ENCODE measurements around the gene CEACAM4.

Gene CEACAM4

DNA sequence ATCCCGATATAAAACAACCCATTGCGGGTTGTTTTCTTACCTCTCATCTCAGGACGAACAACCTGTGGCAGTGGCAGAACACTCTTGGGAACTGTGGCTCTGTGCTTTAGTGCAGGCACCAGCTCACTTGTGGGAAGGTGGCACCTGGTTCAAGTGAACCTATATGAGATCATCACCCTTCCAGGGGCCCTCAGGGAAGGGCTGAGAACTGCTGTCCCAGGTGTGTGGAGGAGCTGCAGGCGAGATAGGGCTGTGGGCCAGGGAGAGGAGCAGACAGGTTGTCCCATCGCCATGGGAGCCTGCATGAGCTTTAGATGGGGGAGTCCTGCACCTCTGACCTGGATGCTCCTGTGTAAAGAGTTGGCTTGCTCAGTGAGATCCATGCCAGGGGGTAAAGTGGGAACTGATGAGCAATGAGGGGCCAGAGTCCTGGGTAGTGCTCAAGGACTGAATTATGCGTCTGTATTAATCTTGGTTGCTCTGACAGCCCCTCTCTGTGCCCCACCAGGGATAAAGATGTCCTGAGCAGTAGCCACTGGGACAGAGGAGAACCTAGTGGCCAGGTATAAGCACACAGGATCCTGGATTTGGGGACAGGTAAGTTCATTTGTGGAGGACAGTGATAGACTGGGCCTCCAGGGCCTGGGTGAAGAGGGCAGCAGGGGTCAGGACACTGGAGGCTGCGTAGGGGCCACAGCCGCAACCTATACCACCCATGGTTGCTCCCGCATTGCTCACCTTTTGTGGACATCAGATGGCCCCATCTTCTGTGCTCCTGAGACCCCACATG is 8.7 kb downstream of the CEACAM4 start:
- no peak for DNase-seq (ENCODE audit: low spot score)

DNA sequence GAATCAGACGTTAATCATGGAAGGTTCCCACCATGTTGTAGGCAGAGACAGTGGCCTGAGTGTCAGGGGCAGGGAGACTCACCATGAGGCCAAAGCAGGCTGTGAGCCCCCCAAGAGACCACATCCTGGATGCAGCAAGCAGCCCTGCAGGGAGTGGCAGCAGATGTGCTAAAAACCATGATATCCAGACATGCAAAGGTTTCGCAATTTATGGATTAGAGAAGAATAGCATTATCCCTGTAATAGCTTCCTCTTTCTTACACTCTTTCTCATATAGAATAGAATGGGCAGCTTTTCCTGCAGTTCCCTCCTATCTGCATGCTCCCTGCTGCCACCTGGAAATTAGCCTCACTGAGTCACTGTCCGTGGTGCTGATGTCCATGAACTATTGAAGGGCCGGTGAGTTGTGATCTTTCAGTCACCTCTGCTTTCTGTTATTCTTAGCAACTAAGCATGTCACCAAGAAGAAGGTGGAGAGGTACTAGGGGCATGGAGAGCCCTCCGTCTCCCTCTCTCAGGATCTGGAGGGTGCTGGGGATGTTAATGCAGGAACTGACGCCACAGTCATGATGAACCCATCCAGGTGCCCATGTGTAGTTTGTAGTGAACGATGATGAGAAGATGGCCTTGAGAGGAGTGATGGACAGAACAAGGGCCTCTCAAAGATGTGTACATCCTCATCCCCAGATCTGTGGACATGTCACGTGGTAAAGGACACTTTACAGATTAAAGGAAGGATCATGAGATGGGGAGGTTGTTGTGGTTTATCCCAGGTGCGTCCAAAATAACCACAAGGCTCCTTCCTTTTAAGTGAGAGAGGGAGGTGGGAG is 9.9 kb downstream of the CEACAM4 start:
- no peak for DNase-seq (ENCODE audit: low spot score)

DNA sequence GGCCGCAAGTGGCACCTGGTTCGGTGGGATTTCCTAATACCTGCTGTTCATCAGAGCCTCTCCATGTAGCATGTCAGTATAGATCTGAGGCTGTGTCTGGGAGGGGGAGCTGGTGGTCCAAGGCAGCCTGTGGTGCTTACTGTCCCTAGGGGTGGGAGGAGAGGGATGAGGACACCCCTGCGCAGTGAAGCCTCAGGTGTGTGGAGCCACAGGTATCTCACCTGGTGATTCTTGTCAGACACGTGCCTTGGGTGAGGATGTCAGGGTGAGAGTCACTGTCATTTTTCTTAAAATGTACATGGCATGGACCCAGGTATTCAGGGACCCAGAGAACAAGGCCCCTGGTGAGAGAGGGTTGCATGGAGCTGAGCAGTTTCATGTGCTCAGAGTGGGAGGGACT is 11.7 kb downstream of the CEACAM4 start:
- DNase-seq (ENCODE audit: low spot score) = no peak

DNA sequence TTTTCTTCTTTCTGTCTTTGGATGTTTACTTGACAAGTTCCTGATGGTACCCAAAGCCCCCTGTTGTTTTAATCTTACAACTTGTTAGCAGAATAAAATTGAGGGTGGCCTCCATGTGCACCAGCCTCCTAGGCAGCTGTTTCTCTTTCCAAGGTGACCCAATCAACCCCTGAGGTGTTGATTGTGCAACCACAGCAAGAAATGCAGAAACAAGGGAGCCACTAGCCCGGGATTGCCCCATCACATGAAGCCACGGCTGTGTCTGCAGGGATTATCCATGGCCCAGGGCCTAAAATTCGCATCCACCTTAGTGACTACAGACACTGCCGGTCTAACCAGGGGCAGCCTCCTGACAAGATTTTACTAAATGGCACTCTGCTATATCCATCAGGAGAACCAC is 14.4 kb downstream of the CEACAM4 start:
- no peak for DNase-seq (ENCODE audit: low spot score)

DNA sequence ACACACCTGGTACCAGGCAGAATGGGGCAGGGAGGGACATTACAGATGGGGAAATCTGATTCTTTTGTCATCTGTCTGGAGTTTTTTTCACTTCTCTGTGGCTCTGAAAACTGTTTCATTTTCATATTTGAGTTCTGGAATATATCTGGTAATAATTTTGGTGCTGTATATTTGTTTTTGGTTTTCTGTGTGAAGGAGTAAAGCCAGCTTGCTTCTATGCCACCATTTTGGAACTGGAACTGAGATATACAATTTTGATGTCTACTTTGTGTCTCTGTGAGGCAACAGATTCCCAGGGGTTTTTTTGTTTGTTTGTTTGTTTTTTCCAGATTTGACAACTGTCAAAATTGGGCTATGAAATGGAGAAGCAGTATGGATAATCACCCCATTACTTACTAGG is 16.1 kb downstream of the CEACAM4 start:
- no peak for DNase-seq (ENCODE audit: low spot score)

DNA sequence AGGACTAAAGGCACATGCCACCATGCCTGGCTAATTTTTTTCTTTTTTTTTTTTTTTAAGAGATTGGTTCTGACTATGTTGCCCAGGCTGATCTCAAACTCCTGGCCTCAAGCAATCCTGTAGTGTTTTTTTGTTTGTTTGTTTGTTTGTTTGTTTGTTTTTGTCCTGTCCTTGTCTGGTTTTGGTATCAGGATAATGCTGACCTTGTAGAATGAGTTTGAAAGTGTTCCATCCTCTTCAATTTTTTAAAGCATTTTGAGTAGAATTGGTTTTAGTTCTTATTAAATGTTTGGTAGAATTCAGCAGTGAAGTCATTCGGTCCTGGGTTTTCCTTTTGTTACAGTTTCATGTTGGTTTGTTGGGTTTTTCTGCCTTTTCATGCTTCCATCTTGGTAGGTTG is 19.2 kb downstream of the CEACAM4 start:
- no peak for DNase-seq (ENCODE audit: low spot score)

DNA sequence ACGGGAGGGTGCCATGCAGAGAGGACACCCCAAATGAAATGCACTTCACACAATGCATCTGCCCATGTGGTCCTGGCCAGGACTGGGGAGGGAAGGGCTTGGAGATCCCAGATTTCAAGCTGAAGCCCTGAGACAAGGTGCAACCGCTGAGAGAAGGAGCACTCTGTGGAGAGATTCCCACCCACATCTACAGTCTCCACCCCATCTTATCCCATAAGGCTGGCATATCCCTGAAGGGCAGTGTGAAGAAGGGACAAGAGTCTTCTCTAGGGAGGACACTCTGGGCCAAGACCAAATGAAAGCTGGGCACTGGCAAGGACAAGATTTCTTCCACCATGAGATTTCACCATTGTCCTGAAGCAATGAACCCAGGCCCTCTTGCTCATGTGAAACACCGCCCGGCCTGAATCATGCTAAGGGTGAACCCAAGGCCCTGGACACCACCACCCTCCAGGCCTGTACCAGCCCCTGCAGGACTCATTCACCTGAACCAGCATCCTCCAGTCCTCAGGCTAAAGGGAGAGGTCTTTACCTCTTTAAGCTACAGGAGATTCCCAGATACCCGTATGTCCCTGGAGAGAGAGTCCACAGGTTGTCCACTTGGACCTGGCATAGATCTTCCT is 20.5 kb downstream of the CEACAM4 start:
- no peak for DNase-seq (ENCODE audit: low spot score)

DNA sequence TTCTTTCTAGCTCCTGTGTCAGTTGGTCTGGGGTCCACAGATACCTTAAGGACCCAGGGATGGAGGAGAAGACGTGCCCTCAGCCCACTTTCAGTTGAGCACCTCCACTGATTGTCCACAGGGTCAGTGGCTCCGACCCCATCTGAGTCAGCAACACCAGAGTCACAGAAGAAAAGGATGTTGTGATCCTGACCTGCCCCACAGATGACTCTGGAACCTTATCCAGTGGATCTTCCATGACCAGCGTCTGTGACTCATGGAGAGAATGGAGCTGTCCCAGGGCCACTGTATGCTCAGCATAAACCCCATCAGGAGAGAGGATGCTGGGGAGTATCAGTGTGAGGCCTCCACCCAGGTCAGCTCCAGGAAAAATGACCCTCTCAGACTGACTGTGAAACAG is 22.0 kb downstream of the CEACAM4 start:
- no peak for DNase-seq (ENCODE audit: low spot score)

DNA sequence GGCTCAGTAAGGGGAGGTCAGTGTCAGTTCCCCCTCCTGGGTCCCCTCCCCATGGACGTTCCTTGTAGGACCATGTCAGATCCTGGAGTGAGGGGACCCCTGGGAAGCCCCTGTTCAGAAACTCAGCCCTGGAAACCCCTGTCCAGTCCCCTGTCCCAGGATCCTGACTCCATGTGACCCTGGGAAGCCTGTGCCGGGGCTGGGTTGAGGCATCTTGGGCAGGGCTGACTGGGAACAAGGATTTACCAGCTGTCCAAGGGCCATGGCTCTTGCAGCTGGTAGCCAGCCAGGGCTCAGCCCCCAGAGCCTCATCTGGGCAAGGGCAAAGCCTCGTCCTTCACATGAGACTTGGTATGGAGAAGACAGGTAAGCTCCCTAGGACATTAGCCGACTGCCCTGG is 25.1 kb downstream of the CEACAM4 start:
- peak; percentile 41 for DNase-seq (ENCODE audit: low spot score)

DNA sequence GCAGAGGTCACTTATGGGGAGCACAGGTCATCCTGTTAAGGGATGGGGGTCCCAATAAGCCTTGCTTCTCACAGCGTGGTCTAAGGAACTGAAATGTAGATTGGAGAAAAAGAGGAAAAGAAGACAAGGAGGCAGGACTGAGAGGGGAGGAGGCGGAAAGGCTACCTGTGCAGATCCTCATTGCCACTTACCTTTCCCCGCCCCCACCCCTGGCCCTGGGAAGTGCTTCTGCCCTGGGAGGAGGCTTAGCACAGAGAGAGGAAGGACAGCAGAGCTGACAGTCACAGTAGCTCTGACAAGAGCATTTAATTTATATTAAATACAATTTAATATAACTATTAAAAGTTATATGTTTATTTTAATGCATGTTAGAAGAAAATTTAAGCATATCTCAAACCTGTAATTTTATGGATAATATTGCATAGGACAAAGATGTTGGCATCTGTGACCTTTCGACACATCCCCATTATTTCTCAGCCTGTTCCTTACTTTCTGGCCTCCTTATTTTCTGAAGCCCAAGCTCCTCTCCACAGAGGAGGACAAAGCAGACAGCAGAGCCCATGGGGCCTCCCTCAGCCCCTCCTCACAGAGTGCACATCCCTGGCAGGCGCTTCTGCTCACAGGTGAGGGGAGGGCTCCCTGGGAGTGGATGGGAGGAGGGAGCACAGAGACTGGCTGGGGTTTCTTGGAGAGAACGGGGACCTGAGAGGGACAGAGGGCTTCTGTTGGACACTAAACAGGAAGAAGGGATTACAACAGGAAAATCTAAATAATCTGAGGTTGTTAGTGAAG is 27.5 kb downstream of the CEACAM4 start:
- peak; percentile 12 for DNase-seq (ENCODE audit: low spot score)

DNA sequence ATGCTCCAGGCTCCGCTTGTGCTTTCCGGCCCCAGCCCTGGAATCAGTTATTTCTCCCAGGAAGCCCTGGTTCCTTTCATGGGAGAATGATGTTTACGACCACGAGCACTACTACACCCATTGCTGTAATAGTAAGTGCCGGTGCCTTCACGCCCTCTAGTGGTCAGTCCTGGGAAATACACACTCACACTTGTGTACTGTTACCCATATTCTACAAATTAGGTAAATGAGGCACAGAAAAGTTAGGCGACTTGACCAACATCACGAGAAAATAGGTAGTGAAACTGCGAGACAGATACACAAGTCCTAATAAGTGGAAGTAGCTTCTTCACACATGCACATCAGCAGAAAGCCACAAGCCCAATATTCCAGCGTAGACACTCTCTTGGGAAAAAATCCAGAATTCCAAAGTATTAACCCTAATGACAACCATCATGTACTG is 29.3 kb downstream of the CEACAM4 start:
- peak; percentile 53 for DNase-seq (ENCODE audit: low spot score)

DNA sequence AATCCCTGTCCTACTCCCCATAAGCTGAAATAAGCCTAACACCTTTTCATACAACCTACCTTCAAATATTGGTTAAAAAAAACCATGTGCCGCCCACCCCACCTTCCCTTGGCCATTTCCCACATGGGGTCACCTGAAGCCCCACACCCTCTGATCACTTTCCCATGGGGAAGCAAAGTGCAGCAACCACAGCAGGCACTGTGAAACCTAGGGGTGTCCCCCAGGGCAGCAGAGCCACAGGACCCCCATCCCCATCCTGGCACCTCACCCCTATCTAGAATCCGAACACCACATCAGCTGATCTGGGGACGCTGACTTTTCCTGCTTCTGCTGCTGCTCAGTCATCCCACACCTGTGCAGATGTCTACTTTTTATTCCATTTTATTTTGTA is 31.0 kb downstream of the CEACAM4 start:
- no peak for DNase-seq (ENCODE audit: low spot score)

DNA sequence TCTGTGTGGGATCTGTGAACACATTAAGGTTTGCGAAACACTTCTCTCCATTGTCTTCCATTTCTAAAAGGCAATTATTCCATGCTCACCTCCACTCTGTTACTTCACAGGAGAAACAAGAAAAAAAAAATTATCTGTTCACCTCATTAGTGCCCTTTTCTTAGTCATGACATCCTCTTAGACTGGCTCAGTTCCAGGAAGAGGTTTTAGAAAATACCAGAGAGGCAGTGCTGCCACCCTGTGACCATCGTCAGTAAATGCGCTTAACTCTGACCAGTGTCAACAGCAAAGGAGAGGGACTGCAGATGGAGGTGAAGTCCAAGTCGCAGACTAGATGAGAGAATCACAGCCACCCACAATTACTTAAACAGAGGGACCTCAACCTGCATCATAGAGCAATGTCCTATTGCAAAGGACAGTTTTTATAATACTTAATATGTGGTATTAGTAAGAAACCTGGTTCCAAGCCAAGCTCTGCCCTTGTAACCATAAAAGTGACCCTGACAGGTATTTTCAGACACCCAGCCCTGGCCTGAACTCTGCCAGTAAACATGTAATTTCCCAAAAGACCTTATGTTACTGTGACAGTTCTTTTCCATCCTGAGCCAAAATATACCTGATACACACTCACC is 31.5 kb downstream of the CEACAM4 start:
- no peak for DNase-seq (ENCODE audit: low spot score)

DNA sequence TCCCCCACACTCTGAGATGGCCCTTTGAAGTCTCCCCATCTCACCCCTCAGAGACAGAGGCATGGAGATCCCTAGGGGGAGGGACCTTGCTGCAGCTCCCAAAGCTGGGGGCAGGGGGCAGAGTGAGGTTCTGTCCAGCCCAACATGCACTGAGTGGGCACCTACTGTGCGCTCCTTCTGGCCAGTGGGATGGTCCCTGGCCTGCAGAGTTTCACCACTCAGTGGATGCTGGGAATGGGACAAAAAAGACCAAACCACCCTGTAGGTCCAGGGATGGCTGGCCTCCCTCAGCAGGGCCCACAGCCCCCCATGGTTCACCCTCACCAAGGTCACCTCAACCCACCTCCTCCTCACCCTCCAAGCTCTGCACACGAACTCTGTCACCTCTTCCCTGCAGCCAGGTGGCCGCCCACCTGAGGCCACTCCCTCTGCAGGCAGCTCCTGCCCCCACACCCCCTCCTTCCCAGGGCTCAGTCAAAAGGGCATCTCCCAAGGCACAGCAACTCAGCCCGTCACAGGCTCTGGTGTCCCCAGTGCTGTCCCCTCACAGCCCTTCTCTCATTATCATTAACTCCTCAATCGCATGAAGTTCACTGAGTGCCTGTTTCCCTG is 34.8 kb downstream of the CEACAM4 start:
- DNase-seq (ENCODE audit: low spot score) = no peak

DNA sequence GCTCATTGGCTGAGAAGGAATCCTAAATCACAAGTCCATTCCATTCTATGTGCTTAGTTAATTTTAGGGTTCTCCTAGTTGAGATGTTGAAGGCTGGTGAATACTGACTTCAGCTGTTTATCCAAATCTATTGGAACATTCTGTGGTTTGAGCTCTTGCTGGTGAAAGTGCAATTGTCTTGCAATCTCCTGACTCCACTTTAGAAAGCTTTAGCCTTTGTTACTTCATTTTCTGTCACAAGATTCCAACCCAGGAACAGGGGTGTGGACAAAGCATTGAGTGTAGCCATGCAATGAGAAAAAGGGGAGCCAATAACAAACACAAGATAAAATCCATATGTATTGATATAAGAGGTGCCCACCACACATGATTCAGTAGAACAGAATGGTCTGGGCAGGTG is 35.9 kb downstream of the CEACAM4 start:
- no peak for DNase-seq (ENCODE audit: low spot score)

DNA sequence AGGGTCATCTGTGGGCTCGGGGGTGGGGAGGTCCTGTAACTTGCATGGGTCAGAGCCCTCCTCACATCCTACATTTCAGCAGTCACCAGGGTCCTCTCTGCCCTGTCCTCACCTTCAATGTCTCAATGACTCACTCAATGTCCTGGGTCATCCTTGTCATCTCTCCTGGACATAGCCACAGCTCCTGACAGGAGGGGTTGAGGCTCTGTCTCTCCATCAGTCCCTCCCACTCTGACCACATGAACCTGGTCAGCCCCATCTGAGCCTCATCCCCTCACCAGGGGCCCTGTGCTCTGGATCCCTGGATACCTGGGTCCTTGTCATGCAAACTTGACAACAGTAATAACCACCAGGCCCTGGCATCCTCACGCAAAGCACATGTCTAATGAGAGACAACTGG is 37.5 kb downstream of the CEACAM4 start:
- no peak for DNase-seq (ENCODE audit: low spot score)

DNA sequence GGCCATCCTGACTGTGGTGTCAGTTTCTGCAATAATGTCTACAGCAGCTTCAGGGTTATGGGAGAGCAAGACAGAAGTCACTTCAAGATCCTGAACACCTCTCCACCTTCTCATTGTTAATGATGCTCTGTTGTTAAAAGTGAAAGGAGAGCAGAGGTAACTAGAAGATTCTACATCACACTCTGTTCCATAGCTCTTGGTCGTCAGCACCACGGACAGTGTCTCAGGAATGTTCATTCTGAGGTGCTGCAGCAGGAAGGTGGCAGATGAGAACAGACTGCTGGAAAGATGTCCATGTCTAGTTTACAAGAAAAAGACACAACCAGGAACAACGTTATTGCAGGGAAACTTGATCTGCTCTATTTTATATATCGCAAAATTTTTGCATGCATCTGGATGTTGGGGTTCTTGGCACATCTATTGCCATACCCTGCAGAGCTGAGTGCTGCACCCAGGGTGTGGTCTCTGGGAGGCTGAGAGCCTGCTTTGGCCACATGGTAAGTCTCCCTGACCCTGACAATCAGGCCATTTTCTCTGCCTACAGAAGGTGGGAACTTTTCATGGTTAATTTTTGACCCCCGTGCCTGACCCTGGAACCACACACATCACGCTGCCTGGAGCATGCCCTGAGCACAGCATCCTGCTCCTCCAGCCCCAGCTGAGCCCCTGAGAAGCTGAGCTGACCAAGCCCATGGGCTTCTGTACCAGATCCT is 38.2 kb downstream of the CEACAM4 start:
- DNase-seq (ENCODE audit: low spot score) = no peak

DNA sequence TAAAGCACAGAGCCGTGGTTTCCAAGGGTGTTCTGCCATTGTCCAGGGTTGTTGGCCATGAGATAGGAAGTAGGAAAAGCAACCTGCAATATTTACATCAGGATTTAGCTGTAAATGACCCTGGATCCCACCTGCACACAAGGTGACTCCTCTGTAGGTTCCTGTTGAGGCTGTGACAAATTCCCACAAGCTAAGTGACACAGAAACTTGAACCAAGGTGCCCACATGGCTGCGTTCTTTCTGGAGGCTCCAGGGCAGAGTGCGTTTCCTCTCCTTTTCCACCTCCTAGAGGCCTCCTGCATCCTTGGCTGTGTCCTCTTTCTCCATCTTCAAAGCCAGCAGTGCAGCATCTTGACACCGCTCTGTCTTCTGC is 39.0 kb downstream of the CEACAM4 start:
- no peak for DNase-seq (ENCODE audit: low spot score)

DNA sequence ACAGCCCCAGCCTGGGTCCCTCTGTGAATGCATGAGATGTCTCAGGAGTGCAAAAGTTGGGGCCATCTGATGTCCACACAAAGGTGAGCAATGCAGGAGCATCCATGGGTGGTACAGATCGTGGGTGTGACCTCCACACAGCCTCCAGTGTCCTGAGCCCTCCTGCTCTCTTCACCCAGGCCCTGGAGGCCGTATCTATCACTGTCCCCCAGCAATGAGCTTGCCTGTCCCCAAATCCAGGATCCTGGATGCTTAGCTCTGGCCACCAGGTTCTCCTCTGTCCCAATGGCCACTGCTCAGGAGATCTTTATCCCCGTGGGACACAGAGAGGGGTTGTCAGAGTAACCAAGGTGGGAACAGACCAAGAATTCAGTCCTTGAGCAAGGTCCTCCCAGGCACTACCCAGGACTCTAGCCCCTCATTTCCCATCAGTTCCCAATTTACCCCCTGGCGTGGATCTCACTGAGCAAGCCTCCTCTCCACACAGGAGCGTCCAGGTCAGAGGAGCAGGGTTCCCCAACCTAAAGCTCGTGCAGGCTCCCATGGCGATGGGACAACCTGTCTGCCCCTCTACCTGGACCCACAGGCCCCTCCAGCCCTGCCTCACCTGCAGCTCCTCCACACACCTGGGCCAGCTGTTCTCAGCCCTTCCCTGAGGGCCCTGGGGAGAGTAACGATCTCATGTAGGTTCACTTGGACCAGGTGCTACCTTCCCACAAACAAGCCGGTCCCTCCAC is 39.6 kb downstream of the CEACAM4 start:
- no peak for DNase-seq (ENCODE audit: low spot score)

DNA sequence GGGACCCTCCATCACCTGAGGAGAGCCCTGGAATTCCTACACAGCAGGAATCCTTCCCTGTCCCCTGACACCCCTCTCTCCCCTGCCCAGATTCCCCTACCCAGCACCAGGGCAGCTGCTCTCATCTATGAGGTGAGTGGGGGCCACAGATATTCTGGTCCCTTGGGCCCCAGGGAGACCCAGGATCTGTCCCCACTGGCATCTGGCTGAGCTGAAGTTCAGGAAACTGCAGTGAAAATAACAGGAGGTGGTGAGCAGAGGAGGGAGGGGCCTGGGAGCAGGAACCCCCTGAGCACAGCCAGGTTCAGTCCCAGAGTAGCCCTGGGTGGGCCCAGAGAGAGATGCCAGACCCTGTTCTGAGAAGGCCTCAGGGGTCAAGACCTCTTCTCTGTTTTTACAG is 40.8 kb downstream of the CEACAM4 start:
- DNase-seq (ENCODE audit: low spot score) = no peak

All from left forelimb (tissue), 1 donor.